Activated CD8-positive, alpha-beta memory T cell treated with anti-CD3 and anti-CD28 coated beads, Interleukin-2, amount 50 U/mL, for 24 hours (primary cell): Measurements from ENCODE around the gene PRSS38.

ENCODE experiments used
- DNase-seq: peaks from one replicate; pipeline ENCODE4 v3.0.0-alpha.2; 2020; ENCODE audit errors: extremely low read depth

The PRSS38 gene

DNA sequence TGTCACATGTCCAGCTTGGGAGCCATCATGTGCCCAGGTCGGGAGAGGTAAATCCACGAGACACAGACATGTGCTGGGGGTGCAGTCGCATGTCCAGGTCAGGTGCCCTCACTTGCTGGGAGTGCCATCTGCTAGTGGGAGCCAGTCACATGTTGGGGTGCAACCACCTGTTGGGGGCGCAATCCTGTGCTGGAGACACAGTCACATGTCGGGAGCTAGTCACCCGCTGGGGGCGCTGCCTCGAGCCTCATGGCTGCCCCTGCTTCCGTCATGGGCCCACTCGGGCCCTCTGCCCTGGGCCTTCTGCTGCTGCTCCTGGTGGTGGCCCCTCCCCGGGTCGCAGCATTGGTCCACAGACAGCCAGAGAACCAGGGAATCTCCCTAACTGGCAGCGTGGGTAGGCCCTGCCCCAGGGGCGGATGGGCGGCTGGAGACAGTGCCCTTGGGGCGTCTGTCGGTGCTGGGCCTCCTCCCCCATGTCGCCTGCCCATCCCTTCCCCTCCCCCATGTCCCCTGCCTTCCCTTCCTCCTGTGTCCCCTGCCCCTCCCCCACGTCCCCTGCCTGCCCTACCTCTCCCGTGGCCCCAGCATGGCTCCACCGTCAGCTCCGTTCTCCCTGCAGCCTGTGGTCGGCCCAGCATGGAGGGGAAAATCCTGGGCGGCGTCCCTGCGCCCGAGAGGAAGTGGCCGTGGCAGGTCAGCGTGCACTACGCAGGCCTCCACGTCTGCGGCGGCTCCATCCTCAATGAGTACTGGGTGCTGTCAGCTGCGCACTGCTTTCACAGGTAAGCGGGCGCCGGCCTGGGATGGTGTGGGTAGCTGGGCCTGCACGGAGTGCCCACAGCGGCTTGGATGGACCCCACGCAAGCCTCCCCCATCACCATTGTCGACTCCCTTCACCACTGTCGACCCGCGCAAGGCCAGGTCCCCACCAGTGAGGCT lies at the start of gene PRSS38:
TSS of gene PRSS38 (plus strand) at position 208 of the 942 bp plus-strand sequence. CDS start at position 250, 42 bp downstream.
- no peak for DNase-seq

- DNase-seq: peak; percentile 31
These were observed 49.4 kb upstream of the PRSS38 start for GRCh38 chr1:227766015-227766634.

- DNase-seq: no peak
These were observed 48.7 kb upstream of the PRSS38 start for GRCh38 chr1:227766653-227767277.

DNA sequence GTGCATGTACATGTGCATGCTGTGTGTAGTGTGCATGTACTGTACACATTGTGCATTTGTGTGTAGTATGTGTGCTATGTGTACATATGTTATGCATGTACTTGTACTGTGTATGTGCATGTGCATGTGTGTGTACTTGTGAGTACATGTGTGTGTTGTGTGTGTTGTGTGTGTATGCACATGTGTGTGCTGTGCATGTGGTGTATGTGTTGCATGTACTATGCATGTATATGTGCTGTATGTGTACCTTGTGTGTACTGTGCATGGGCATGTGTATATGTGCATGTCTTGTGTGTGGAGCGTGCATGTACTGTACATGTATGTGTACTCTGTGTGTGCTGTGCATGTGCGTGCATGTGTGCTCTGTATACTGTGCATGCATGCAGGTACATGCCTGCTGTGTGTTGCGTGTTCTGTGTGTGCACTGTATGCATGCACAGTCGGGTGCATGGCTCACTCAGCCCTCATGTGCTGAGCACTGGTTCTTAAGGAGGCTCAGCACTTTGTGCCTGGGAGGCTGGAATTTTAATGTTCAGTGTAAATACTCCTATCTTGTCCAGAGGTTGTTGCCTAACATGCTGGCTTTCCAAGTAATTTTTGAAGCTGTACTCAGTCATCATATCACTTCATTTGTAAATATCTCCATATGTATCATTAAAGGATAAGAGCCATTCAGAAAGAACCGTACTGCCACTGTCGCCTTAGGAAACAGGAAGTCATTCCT lies 47.9 kb upstream of the PRSS38 start:
- DNase-seq: no peak

- no peak for DNase-seq
These were observed 47.4 kb upstream of the PRSS38 start for GRCh38 chr1:227768125-227768439.

GRCh38 chr1:227768640-227769039 lies 46.8 kb upstream of the PRSS38 start:
- DNase-seq: no peak

DNA sequence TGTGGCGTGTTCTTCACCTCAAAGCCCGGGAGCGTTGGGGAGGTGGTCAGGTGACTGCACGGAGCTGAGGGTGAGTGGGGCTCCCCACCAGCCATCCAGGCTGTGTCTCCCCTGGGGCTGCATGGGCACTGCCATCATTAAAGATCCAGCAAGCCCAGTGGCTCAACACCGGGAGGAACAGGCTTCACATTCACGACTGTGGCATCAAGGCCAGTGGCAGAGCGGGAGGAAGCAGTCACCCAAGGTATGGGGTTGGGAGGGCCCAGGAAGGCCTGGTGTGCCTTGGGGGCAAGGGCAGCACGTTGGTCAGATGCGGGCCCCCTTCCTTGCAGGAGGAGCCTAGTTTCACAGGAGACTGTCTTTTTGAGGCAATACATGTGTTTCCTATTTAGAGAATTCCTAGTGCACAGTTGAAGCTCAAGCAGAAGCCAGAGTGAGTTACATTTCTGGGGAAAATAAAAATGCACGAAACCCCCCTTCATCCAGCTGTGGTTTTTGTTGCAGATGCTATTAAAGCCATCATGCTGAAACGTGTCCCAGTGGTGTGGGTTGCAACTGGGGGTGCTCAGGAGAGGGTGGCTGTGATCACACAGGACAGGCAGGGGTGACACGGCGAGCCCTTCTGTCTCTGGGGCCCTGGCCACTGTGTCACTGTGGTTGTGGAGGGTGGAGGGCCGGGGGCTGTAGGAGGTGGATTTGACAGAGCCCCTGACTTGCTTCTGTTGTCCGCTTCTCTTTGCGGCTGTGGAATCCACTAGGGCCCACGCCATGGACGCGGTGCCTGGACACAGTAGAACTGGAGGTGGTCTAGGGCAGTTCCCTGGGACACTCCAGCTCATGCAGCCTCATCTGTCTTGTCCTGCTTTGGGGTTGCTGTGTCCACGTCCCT lies 46.2 kb upstream of the PRSS38 start:
- DNase-seq: no peak

DNA sequence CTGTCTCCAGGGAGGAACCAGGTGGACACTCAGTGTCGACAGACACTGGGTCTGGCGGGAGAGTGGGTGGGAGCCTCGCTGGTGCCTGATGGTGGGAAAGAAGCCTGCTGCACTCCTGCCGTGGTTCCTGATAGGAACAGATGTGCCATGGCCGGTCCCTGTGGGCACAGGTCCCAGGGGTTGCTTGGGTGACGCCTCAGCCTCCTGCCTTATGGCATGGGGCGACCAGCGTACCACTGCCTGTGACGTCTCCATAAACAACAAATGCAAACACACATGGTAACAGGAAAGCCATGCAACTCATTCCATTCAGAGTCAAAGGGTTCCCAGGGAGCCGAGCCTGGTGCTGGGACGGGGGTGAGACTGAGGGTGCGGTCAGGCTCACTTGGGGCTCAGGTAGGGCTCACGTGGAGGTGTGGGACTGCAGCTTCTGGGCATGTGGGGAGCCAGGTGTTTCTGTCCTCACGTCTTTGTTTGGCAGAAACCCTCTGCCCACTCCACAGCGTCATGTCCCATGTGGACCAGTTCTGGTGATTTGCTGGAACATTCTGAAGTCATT lies 45.5 kb upstream of the PRSS38 start:
- no peak for DNase-seq

DNA sequence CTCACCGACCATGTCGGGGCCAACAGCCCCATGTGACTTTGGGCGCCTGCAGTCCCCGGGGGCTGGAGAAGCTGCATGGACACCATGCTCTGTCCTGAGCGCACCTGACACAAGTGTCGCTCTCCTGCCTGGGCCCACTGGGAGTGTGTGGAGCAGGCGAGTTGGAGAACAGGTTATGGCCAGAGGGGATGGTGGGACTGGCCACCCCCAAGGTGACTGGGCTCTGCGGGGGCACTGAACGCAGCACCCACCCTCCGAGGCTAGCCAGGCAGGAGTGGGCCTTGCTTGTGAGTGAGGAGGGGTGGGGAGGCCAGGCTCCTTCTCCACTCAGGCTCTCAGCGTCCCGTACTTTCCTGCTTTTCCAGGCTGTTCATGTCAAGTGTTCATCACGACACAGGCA lies 44.7 kb upstream of the PRSS38 start:
- DNase-seq: no peak

GRCh38 chr1:227771326-227771725 lies 44.1 kb upstream of the PRSS38 start:
- DNase-seq: no peak

- DNase-seq: no peak
These were observed 43.7 kb upstream of the PRSS38 start for GRCh38 chr1:227771771-227772170.

DNA sequence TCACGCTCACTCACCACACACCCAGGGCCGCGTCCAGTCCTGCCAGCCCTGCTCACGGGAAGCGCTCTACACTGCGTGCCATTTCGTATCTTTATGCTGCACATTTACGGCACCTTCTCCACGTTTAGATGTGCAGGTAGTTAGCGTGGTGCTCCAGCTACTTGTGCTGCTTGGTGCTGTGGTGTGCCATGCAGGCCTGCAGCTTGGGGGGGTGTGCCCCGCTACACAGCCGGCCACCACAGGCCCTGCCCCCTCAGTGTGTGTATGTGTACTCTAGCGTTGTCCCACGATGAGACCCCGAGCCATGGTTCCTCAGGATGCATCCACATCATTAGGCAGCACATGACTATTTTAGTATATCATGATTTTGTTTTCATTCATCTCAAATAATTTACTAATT lies 41.9 kb upstream of the PRSS38 start:
- DNase-seq: no peak

DNA sequence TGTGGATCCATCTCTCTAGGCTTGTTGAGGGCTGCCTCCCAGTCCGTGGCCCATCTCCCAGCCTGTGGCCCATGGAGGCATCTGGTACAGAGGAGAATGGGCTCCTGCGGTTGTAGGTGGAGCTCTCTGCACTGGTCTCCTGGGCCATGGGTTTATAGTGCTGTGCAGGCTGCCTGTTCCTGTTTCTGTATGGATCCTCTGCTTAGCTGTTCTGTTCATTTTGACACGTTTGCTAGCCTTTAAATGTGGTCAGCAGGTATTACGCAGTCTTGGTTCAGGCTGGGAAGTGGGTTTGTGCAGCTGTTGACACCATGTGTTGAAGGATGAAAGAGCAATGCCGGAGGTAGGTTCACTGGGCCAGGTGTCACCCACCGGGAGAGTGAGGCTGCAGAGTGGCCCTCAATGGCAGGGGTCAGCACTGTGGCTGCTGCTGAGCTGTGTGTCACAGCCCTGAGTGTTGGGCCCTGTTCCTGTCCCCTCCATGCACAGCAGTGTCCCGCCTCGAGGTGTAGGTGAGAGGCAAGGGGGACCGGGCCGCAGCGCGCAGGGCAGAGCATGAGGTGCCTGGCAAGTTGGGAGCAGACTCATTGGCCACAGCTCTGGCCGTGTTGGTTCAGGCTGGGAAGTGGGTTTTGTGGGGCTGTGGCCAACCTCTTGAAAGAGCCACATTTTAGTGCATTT lies 41.3 kb upstream of the PRSS38 start:
- DNase-seq: no peak

DNA sequence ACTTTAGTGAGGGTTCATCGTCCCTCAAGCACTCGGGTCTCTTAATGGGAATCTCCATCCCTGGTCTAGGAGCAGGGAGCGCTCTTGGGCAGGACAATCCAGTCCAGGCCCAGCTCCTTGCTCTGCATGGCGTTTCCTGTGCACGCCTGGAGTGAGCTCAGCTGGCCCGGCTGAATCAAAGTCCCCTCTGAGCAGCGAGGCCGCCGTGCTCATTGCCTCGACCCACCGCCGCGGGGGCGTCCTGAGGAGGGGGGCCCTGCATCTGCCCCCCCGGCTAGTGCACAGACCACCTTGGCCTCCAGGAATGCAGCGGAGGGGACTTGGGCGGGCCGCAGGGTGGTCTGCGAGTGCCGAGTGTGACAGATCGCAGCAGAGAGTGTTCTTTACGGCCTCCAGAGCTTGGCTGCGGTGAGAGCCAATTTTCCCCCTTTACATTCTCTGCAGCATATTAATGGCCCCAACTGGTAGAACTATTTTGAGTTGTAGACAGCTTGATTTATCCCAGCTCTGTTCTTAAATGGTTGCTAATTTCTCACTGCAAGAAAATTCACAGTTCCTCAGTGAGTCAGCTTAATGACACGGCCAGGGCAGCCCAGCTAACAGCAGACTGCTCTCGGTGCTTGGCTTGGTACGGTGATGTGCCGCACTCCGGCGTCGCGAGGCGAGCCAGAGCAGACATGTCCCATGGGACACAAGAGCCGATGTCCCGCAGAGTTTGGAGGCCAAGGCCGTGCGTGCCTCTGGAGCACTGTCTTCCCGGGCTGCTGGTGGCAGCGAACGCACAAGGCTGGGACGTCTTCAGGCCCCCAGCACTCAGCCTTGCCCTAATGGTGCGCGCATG lies 40.4 kb upstream of the PRSS38 start:
- DNase-seq: no peak

GRCh38 chr1:227775841-227776240 lies 39.6 kb upstream of the PRSS38 start:
- no peak for DNase-seq

- no peak for DNase-seq
These were observed 39.1 kb upstream of the PRSS38 start for GRCh38 chr1:227776331-227776771.

GRCh38 chr1:227777156-227777555 lies 38.3 kb upstream of the PRSS38 start:
- no peak for DNase-seq

GRCh38 chr1:227777646-227778045 lies 37.8 kb upstream of the PRSS38 start:
- no peak for DNase-seq

- no peak for DNase-seq
These were observed 37.0 kb upstream of the PRSS38 start for GRCh38 chr1:227778401-227778947.
